SK-N-SH (cell line): ENCODE measurements around the gene CHCHD6.

Experiments used
- GABPA ChIP-seq: IDR thresholded peaks from 2 replicates; pipeline ENCODE4 v1.4.0; 2012; ENCODE audit warnings: low read depth, mild to moderate bottlenecking
- TF ChIP-seq, protein P1 (sequence below): fragments of 200-600 bp; sonication (generic); IDR thresholded peaks from 2 replicates; pipeline ENCODE4 v1.6.1; 2017; ENCODE audit warnings: antibody characterized with exemption, mild to moderate bottlenecking, moderate library complexity

DNA sequence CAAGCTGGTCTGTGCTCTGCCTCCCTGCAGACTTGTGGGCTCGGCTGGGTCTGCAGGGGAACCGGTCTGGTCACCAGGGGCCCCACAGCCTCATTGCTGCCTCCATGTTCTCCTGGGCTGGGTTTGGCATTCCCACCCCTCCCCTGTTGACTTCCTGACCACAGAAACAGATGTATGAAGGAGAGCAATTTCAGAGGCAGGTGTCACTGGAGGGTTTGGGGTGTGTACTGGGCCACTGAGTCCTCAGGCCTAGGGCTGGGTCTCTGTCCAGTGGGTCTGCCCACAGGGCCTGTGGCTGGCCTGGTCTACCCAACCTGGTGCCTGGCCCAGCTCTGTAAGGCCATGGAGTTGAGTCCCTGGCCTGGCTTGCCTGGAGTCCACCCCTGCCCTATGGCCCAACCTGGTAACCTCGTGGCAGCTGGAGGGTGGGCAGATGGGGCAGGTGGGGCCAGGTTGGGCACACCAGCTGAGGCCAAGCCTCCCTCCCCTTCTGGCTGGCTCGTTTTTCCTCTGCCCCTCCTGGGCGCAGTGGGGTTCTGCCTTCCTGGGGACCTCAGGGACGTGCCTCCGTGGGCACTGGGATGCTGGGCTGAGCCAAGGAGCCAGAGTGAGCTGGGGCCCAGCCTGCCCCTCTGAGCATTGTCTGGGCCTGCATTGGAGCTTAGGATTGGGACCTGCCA is 299.7 kb downstream of the CHCHD6 start:
- no peak for TF ChIP-seq GABPA
- TF ChIP-seq, protein P1, sequence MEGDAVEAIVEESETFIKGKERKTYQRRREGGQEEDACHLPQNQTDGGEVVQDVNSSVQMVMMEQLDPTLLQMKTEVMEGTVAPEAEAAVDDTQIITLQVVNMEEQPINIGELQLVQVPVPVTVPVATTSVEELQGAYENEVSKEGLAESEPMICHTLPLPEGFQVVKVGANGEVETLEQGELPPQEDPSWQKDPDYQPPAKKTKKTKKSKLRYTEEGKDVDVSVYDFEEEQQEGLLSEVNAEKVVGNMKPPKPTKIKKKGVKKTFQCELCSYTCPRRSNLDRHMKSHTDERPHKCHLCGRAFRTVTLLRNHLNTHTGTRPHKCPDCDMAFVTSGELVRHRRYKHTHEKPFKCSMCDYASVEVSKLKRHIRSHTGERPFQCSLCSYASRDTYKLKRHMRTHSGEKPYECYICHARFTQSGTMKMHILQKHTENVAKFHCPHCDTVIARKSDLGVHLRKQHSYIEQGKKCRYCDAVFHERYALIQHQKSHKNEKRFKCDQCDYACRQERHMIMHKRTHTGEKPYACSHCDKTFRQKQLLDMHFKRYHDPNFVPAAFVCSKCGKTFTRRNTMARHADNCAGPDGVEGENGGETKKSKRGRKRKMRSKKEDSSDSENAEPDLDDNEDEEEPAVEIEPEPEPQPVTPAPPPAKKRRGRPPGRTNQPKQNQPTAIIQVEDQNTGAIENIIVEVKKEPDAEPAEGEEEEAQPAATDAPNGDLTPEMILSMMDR = no peak
